Left lung (tissue), 10 donors: ENCODE measurements around the gene CAPN11. TPM values are rescaled to one million over a fixed set of nuclear protein-coding genes. Genes with fewer than 3 reads are reported as not detected.

Source experiments
- ATAC-seq: fragments of 200-7000 bp; cut with Tn5 transposase; one replicate; pipeline ENCODE4 v1.9.1; 2020; ENCODE audit warnings: moderate library complexity
- DNase-seq, 4 donors: peaks; one replicate each; pipeline ENCODE4 v3.0.0-alpha.2; 2013 to 2020
- H3K27ac ChIP-seq, 2 donors: fragments of 200-600 bp; sonication (generic) in 1 of 2; one replicate each; pipeline versions ENCODE4 v1.5.0 to v1.8.0; 2020 to 2021
- H3K27me3 ChIP-seq, 2 donors: fragments of 200-600 bp; sonication (generic) in 1 of 2; one replicate each; pipeline versions ENCODE4 v1.5.0 to v1.8.0; 2020 to 2021
- H3K36me3 ChIP-seq, 2 donors: fragments of 200-600 bp; sonication (generic) in 1 of 2; one replicate each; pipeline versions ENCODE4 v1.5.0 to v1.8.0; 2020 to 2021
- H3K4me1 ChIP-seq, 2 donors: fragments of 200-600 bp; one replicate each; pipeline ENCODE4 v1.8.0; 2021
- H3K4me3 ChIP-seq, 2 donors: fragments of 200-600 bp; sonication (generic) in 1 of 2; one replicate each; pipeline versions ENCODE4 v1.5.0 to v1.8.0; 2020 to 2021; ENCODE audit warnings: mild to moderate bottlenecking in 1 of 2
- H3K9me3 ChIP-seq, 2 donors: fragments of 200-600 bp; sonication (generic) in 1 of 2; one replicate each; pipeline versions ENCODE4 v1.5.0 to v1.8.0; 2020 to 2021
- CTCF ChIP-seq, 2 donors: fragments of 200-600 bp; sonication (generic) in 1 of 2; IDR thresholded peaks; one replicate each; pipeline versions ENCODE4 v1.5.0 to v1.8.0; 2021; ENCODE audit warnings: antibody characterized with exemption in 2 of 2
- intact Hi-C, 2 donors: fragments of 100-400 bp; cut with DNase I; formaldehyde crosslinking; loops; one replicate each; pipeline versions ENCODE4 v1.11.2 to v1.14.2; 2022
- polyA plus RNA-seq, 6 donors: library from polyadenylated mRNA; unstranded; fragments of 120-200 nt; gene quantifications; one replicate each; pipeline ENCODE4 v1.2.1, GENCODE V29; 2013; ENCODE audit not compliant: insufficient read length in 6 of 6
- total RNA-seq, 2 donors: library from RNA; stranded (reverse); fragmentation: NEBNext Ultra II Directional; extraction: Animal tissue kit (Norgen Biotek cat#: 25700); gene quantifications; one replicate each; pipeline ENCODE4 v1.2.1, GENCODE V29; 2021
- donor health status: DM: no; HTN: yes; CAD: no.
- donor health status: DM: no; HTN: no; CAD: no.

CAPN11 gene
- total and polyA plus RNA-seq, 8 donors: 0.10 to 0.29 (median 0.23) TPM; not detected in 1

- TF ChIP-seq CTCF (IDR thresholded peaks at IDR 0.05): no peak
- intact Hi-C loops: no loop called here
- Histone ChIP-seq H3K9me3 (no peaks in the 10 kb centered on the region), H3K4me3 (no peak overlapping the region), H3K4me1 (peaks cover 38 to 85% of the 10 kb centered on the region in 2 donors), H3K27ac (peak overlapping the region; percentile 51 to 69), H3K27me3 (no peaks in the 10 kb centered on the region), H3K36me3 (no peaks in the 10 kb centered on the region)
- ATAC-seq: no peak
- DNase-seq: no peak
Measured at GRCh38 chr6:44221961-44222335, 63.3 kb downstream of the CAPN11 start.

- no peak overlapping the region for H3K27ac ChIP-seq
- peaks cover 38 to 84% of the 10 kb centered on the region in 2 donors for H3K4me1 ChIP-seq
- intact Hi-C loops: no loop called here
- TF ChIP-seq CTCF (IDR thresholded peaks at IDR 0.05): no peak
- H3K4me3 ChIP-seq: peak overlapping the region; percentile 55 to 61
- H3K9me3 ChIP-seq: no peaks in the 10 kb centered on the region
- DNase-seq: no peak
- ATAC-seq: no peak
- H3K27me3 ChIP-seq: no peaks in the 10 kb centered on the region
- H3K36me3 ChIP-seq: no peaks in the 10 kb centered on the region
Measured at GRCh38 chr6:44222486-44223318, 64.1 kb downstream of the CAPN11 start.

DNA sequence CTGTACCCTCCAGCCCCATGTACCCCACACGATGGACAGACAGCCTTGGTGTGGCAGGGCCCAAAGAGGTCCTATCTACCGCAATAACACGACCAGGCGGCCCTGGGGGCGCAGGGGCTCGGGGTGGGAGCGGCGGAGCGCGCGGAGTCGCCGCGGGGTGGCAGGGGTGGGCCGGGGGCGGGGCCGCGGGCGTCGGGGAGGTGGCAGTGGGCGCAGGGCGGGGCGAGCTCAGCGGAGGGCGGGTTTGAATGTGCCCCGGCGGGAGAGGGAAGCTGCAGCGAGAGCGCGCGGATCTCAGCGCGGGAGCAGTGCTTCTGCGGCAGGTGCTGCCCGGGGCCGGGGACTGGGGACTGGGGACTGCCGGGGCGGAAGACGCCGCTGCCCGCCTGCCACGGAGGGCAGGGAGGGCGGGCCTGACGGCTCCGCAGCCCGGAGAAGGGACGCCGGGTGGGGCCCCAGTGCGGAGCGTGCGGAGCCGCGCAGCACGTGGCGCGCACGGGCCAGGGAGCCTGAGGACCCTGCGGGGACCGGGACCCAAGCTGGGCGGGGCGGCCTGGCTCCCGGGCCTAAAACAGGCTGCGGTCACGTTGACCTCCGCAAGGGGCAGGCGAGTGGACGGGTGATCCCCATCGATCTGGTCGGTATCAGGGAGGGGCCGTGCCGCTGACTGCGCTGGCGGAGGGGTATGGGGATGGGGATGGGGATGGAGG is 64.9 kb downstream of the CAPN11 start, which contains the start of gene SLC29A1:
SLC29A1 (plus strand) TSS at position 277 of the 710 bp plus-strand sequence. CDS start 3,719 bp downstream, outside the sequence.
- H3K36me3 ChIP-seq: no peaks in the 10 kb centered on the region
- H3K9me3 ChIP-seq: no peaks in the 10 kb centered on the region
- no peaks in the 10 kb centered on the region for H3K27me3 ChIP-seq
- no peak within 1 kb of the TSS for H3K27ac ChIP-seq
- TF ChIP-seq CTCF (IDR thresholded peaks at IDR 0.05): no peak
- H3K4me3 ChIP-seq: peak within 1 kb of the TSS; percentile 55 to 61
- H3K4me1 ChIP-seq: peaks cover 31 to 76% of the 10 kb centered on the region in 2 donors
- ATAC-seq: peak; percentile 57
- DNase-seq: peak in 3 of 4 donors; percentile 78 to 97 (median 85)
- intact Hi-C loops: no loop called here

DNA sequence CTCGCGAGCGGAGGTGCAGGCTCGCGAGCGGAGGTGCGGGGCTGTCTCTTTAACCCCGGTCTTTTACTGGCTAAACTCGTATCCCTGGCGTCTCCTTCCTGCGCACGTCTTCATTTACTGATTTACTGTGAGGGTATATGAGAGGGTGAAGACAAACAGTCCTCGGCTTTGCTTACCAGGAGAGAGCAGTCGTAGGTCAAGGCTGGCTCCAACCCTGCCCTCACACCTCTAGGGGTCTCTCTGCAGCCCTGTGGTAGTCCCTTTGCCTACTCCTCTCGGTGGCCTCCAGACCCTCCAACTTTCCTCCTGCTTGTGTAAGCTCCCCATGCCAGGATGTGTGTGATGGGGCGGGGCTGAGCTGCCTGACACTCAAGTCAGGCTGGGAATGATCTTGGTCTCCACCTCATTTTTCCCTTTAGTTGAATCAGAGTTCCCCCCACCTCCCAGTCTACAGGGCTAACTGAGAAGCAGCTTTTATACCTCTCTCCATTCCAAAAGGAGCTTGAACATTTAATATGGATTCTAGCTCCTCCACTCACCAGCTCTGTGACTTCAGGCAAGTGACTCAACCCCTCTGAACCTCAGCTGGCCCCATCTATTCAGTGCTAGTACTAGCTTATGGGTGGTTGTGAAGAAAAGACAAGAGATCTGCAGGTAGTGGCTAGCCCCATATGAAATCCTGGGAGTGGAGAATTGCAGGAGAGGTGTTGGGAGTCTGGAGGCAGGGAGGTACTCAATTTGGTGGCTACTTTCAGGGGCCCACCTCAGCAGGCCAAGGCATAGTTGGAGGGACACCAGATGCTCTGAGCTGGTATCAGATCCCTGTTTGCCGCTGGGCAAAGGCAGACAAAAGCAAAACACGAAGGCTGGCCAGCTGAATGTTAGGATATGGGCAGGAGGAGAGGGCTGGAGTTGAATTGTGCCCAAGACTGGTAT is 65.7 kb downstream of the CAPN11 start:
- no peaks in the 10 kb centered on the region for H3K36me3 ChIP-seq
- DNase-seq: no peak
- no peak overlapping the region for H3K27ac ChIP-seq
- no peaks in the 10 kb centered on the region for H3K9me3 ChIP-seq
- H3K4me1 ChIP-seq: peaks cover 27 to 68% of the 10 kb centered on the region in 2 donors
- intact Hi-C loops: no loop called here
- H3K4me3 ChIP-seq: peak overlapping the region; percentile 55 to 61
- no peaks in the 10 kb centered on the region for H3K27me3 ChIP-seq
- no peak for ATAC-seq
- TF ChIP-seq CTCF (IDR thresholded peaks at IDR 0.05): no peak
